ENCODE measurements around the gene AGL.

Gene AGL

DNA sequence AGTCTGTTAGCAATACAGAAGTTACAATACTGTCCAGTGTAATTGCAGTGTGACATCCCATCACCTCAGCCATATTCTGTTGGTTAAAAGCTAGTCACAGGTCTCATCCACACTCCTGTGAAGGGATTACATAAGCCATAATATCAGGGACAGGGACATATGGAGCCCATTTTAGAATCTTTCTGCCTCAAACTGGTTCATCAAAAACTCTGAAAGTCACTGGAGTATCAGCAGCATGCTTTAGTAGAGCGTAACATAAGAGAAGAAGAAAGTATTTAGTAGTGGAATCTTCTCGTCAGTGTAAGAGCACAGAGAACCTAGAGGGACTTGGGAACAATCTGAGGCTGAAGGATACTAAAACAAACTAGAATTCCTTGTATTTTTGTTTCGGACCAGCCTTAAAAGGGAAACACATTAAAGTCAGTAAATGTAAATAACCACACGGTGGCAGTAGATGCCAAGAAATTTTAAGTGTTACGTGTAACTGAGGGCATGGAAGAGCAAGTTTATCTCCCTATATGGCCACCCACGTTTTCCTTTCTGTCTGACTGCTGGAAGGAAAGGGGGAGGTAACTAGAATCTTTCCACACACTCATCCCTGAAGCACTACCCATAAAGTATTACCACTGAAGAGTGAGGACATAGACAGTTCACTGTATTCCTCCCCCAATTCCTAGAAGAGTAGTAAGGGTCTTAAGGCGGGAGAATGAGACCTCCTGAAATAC, 41.6 kb upstream of the AGL start:
- no peak overlapping the region for H3K4me3 ChIP-seq (ENCODE audit: low read length)

DNA sequence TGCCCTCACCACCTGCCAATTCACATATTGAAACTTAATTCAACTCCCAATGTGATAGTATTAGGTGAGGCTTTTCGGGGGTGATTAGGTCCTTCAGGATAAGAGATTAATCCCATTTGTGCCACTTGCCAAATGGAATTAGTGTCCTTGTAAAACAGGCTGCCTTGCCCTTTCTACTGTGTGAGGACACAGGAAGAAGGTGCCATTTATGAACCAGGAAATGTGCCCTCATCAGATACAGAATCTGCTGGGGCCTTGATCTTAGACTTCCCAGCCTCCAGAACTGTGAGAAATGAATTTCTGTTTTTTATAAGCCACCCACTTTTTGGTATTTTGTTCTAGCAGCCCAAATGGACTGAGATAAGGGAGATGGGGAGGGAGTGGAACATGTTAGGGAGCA, 39.1 kb upstream of the AGL start:
- Histone ChIP-seq H3F3A (ENCODE audit: insufficient read depth, low read length) (no peaks in the 10 kb centered on the region), H3K27me3 (replicated peaks; ENCODE audit: insufficient read depth, low read length) (no peaks in the 10 kb centered on the region), H3K9me2 (replicated peaks; ENCODE audit: insufficient read depth, low read length) (no peaks in the 10 kb centered on the region), H3K9me3 (replicated peaks; ENCODE audit: insufficient read depth, low read length) (no peaks in the 10 kb centered on the region), H3K36me3 (replicated peaks; ENCODE audit: insufficient read depth, low read length) (no peaks in the 10 kb centered on the region), H4K20me1 (ENCODE audit: insufficient read depth, low read length) (no peaks in the 10 kb centered on the region), H3K4me3 (ENCODE audit: low read length) (no peak overlapping the region), H3K4me2 (ENCODE audit: low read depth, low read length) (no peak overlapping the region), H3K9ac (ENCODE audit: low read length) (no peak overlapping the region), H3K4me1 (ENCODE audit: low read length) (no peaks in the 10 kb centered on the region), H2AFZ (ENCODE audit: low read length) (no peak overlapping the region), H3K79me2 (ENCODE audit: low read length) (no peaks in the 10 kb centered on the region), H3K27ac (ENCODE audit: low read length) (no peak overlapping the region)
- TF ChIP-seq EZH2phosphoT487 (IDR thresholded peaks at IDR 0.05; ENCODE audit: low read length) (no peak), EZH2 (optimal IDR thresholded peaks at IDR 0.05; ENCODE audit: low read depth, low read length) (no peak)
- TF ChIP-seq, protein P1, sequence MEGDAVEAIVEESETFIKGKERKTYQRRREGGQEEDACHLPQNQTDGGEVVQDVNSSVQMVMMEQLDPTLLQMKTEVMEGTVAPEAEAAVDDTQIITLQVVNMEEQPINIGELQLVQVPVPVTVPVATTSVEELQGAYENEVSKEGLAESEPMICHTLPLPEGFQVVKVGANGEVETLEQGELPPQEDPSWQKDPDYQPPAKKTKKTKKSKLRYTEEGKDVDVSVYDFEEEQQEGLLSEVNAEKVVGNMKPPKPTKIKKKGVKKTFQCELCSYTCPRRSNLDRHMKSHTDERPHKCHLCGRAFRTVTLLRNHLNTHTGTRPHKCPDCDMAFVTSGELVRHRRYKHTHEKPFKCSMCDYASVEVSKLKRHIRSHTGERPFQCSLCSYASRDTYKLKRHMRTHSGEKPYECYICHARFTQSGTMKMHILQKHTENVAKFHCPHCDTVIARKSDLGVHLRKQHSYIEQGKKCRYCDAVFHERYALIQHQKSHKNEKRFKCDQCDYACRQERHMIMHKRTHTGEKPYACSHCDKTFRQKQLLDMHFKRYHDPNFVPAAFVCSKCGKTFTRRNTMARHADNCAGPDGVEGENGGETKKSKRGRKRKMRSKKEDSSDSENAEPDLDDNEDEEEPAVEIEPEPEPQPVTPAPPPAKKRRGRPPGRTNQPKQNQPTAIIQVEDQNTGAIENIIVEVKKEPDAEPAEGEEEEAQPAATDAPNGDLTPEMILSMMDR (IDR thresholded peaks at IDR 0.05; ENCODE audit: low read length) = no peak
- no peak for DNase-seq

More for the DNA sequence above, 41.6 kb upstream of the AGL start:
- no peaks in the 10 kb centered on the region for H3K9me3 ChIP-seq (replicated peaks; ENCODE audit: insufficient read depth, low read length)
- no peak overlapping the region for H3K27ac ChIP-seq (ENCODE audit: low read length)
- no peaks in the 10 kb centered on the region for H4K20me1 ChIP-seq (ENCODE audit: insufficient read depth, low read length)
- no peaks in the 10 kb centered on the region for H3K36me3 ChIP-seq (replicated peaks; ENCODE audit: insufficient read depth, low read length)
- no peaks in the 10 kb centered on the region for H3K27me3 ChIP-seq (replicated peaks; ENCODE audit: insufficient read depth, low read length)
- TF ChIP-seq, protein P1 (IDR thresholded peaks at IDR 0.05; ENCODE audit: low read length) = peak; percentile 42
- TF ChIP-seq EZH2phosphoT487 (IDR thresholded peaks at IDR 0.05; ENCODE audit: low read length) (no peak), EZH2 (optimal IDR thresholded peaks at IDR 0.05; ENCODE audit: low read depth, low read length) (no peak)
- H3K4me1 ChIP-seq (ENCODE audit: low read length) = no peaks in the 10 kb centered on the region
- no peaks in the 10 kb centered on the region for H3K79me2 ChIP-seq (ENCODE audit: low read length)
- peak overlapping the region; percentile 41; the same call in 1 of the 2 replicates for H3K4me2 ChIP-seq (ENCODE audit: low read depth, low read length)
- DNase-seq = peak; percentile 53
- no peak overlapping the region; the same call in 1 of the 2 replicates for H3K9ac ChIP-seq (ENCODE audit: low read length)
- 0 out of 2 replicates have a peak overlapping the region, but pooled peaks have one; percentile 48 for H2AFZ ChIP-seq (ENCODE audit: low read length)
- H3K9me2 ChIP-seq (replicated peaks; ENCODE audit: insufficient read depth, low read length) = no peaks in the 10 kb centered on the region
- no peaks in the 10 kb centered on the region for H3F3A ChIP-seq (ENCODE audit: insufficient read depth, low read length)

DNA sequence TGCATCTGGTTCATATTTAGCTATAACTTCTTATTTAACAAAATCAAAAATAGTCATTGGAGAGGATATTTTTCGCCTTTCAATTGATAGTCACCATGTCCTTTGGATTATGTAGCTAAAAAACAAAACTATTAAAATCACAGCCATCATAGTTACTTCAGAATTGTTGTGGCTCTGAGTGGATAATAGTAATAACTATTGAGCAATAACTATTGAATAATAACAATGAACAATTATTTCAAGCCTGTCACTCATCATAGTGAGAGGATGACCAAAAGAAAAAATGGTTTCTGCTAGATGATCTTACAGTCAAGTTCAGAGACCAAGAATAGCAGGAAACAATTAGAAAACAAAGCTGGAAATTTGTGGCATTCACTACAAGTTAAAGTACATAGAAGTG, 38.4 kb upstream of the AGL start:
- Histone ChIP-seq H4K20me1 (ENCODE audit: insufficient read depth, low read length) (no peaks in the 10 kb centered on the region), H3K9me2 (replicated peaks; ENCODE audit: insufficient read depth, low read length) (no peaks in the 10 kb centered on the region), H3K36me3 (replicated peaks; ENCODE audit: insufficient read depth, low read length) (no peaks in the 10 kb centered on the region), H3K27ac (ENCODE audit: low read length) (no peak overlapping the region), H3K27me3 (replicated peaks; ENCODE audit: insufficient read depth, low read length) (no peaks in the 10 kb centered on the region), H3K79me2 (ENCODE audit: low read length) (no peaks in the 10 kb centered on the region), H2AFZ (ENCODE audit: low read length) (no peak overlapping the region), H3F3A (ENCODE audit: insufficient read depth, low read length) (no peaks in the 10 kb centered on the region), H3K9me3 (replicated peaks; ENCODE audit: insufficient read depth, low read length) (no peaks in the 10 kb centered on the region), H3K9ac (ENCODE audit: low read length) (no peak overlapping the region), H3K4me1 (ENCODE audit: low read length) (no peaks in the 10 kb centered on the region), H3K4me3 (ENCODE audit: low read length) (no peak overlapping the region), H3K4me2 (ENCODE audit: low read depth, low read length) (no peak overlapping the region)
- no peak for DNase-seq
- TF ChIP-seq EZH2phosphoT487 (IDR thresholded peaks at IDR 0.05; ENCODE audit: low read length) = no peak
- TF ChIP-seq, protein P1 (IDR thresholded peaks at IDR 0.05; ENCODE audit: low read length) = no peak
- TF ChIP-seq EZH2 (optimal IDR thresholded peaks at IDR 0.05; ENCODE audit: low read depth, low read length) = no peak
